SK-N-SH (cell line): ENCODE results near the gene CABP1. TPM values are rescaled to one million over a fixed set of nuclear protein-coding genes. Genes with fewer than 3 reads are reported as not detected.

ENCODE experiments used
- CTCF ChIA-PET: fragments of 300-600, 350-600 bp; formaldehyde crosslinking; extraction: SDS; loops from one replicate; lab custom pipeline; 2021; lab: Yijun Ruan, JAX
- POLR2A ChIA-PET: fragments of 350-600 bp; sonication (Branson Sonifier 250); formaldehyde crosslinking; extraction: SDS; loops from one replicate; lab custom pipeline; 2020; ENCODE audit warnings: antibody characterized with exemption, inconsistent platforms; lab: Yijun Ruan, JAX
- DNase-seq: peaks from one replicate; pipeline ENCODE4 v3.0.0; 2012
- H2AFZ ChIP-seq: fragments of 200-600 bp; sonication (generic); 2 replicates; pipeline ENCODE4 v1.8.1; 2016; ENCODE audit warnings: antibody characterized with exemption, mild to moderate bottlenecking, low read depth
- H3F3A ChIP-seq: fragments of 200-600 bp; sonication (generic); replicated peaks from 2 replicates; pipeline ENCODE3; 2016; ENCODE audit warnings: antibody characterized with exemption, mild to moderate bottlenecking; ENCODE audit not compliant: insufficient read depth
- H3K27ac ChIP-seq, 2 experiments: fragments of 200-500 bp in 1 of 2; fragments of 200-600 bp in 1 of 2; sonication (Bioruptor generic) in 1 of 2; sonication (generic), shearing (Covaris generic) in 1 of 2; 2 replicates each; pipeline versions ENCODE4 v1.5.1 to v1.6.1; 2014 to 2016; ENCODE audit warnings: low read depth in 2 of 2, inconsistent platforms in 1 of 2, low read length in 1 of 2, mild to moderate bottlenecking in 1 of 2, mixed read lengths in 1 of 2
- H3K27me3 ChIP-seq: fragments of 200-600 bp; sonication (generic), shearing (Covaris generic); 2 replicates; pipeline ENCODE4 v1.6.1; 2016; ENCODE audit warnings: mixed run types; ENCODE audit not compliant: insufficient read depth
- H3K36me3 ChIP-seq, 2 experiments: fragments of 200-500 bp in 1 of 2; fragments of 200-600 bp in 1 of 2; sonication (Bioruptor generic) in 1 of 2; sonication (generic) in 1 of 2; replicated peaks in 1 of 2; 2 replicates each; pipeline versions ENCODE3 to v1.5.1; 2014 to 2016; ENCODE audit warnings: low read length in 1 of 2, mild to moderate bottlenecking in 1 of 2; ENCODE audit not compliant: insufficient read depth in 2 of 2, control insufficient read depth in 1 of 2
- H3K4me1 ChIP-seq, 2 experiments: fragments of 200-500 bp in 1 of 2; fragments of 200-600 bp in 1 of 2; sonication (Bioruptor generic) in 1 of 2; sonication (generic), shearing (Covaris generic) in 1 of 2; 2 replicates each; pipeline versions ENCODE4 v1.5.1 to v1.6.1; 2014 to 2016; ENCODE audit warnings: low read depth in 1 of 2, low read length in 1 of 2, mixed run types in 1 of 2; ENCODE audit not compliant: insufficient read depth in 2 of 2, control insufficient read depth in 1 of 2
- H3K4me2 ChIP-seq: fragments of 200-600 bp; sonication (generic), shearing (Covaris generic); 2 replicates; pipeline ENCODE4 v1.6.1; 2017; ENCODE audit warnings: mixed run types
- H3K4me3 ChIP-seq, 2 experiments: fragments of 200-500 bp in 1 of 2; fragments of 200-600 bp in 1 of 2; sonication (Bioruptor generic) in 1 of 2; sonication (generic), shearing (Covaris generic) in 1 of 2; 2 replicates each; pipeline versions ENCODE4 v1.5.1 to v1.8.1; 2014 to 2016; ENCODE audit warnings: low read depth in 2 of 2, inconsistent platforms in 1 of 2, low read length in 1 of 2, mild to moderate bottlenecking in 1 of 2, mixed read lengths in 1 of 2, moderate library complexity in 1 of 2
- H3K79me2 ChIP-seq: fragments of 200-600 bp; sonication (generic); 2 replicates; pipeline ENCODE4 v1.8.1; 2017; ENCODE audit warnings: mild to moderate bottlenecking; ENCODE audit not compliant: insufficient read depth
- H3K9ac ChIP-seq: fragments of 200-600 bp; sonication (generic); 2 replicates; pipeline ENCODE4 v1.6.1; 2017; ENCODE audit warnings: mixed run types
- H3K9me2 ChIP-seq: fragments of 200-600 bp; sonication (generic); 2 replicates; pipeline ENCODE4 v1.6.1; 2017; ENCODE audit warnings: mixed run types
- H3K9me3 ChIP-seq: fragments of 200-600 bp; sonication (generic); 2 replicates; pipeline ENCODE4 v1.6.1; 2017; ENCODE audit warnings: mixed run types, mild to moderate bottlenecking, moderate library complexity
- H4K20me1 ChIP-seq: fragments of 200-600 bp; sonication (generic); 2 replicates; pipeline ENCODE4 v1.6.1; 2017; ENCODE audit warnings: mild to moderate bottlenecking, mixed run types; ENCODE audit not compliant: insufficient read depth
- EZH2phosphoT487 ChIP-seq: fragments of 200-600 bp; sonication (generic); IDR thresholded peaks from 2 replicates; pipeline ENCODE4 v1.6.1; 2017; ENCODE audit warnings: low read depth, mixed run types, mild to moderate bottlenecking, antibody characterized with exemption, moderate library complexity, borderline replicate concordance
- FOXJ3 ChIP-seq: sonication (generic); formaldehyde crosslinking; IDR thresholded peaks from 2 replicates; pipeline ENCODE4 v1.5.1; 2020; ENCODE audit warnings: mild to moderate bottlenecking, missing genetic modification reagents
- GABPA ChIP-seq: IDR thresholded peaks from 2 replicates; pipeline ENCODE4 v1.4.0; 2012; ENCODE audit warnings: low read depth, mild to moderate bottlenecking
- GATA2 ChIP-seq: sonication (generic); formaldehyde crosslinking; IDR thresholded peaks from 2 replicates; pipeline ENCODE4 v1.5.0; 2020; ENCODE audit warnings: mild to moderate bottlenecking, missing genetic modification reagents
- JUND ChIP-seq: IDR thresholded peaks from 2 replicates; pipeline ENCODE4 v1.4.0; 2012
- MXI1 ChIP-seq: IDR thresholded peaks from 2 replicates; pipeline ENCODE4 v1.6.1; 2012; ENCODE audit warnings: mild to moderate bottlenecking, low read depth, low read length, improper control_type of control experiment
- NFIC ChIP-seq: IDR thresholded peaks from 2 replicates; pipeline ENCODE4 v1.4.0; 2012; ENCODE audit warnings: borderline replicate concordance
- NRF1 ChIP-seq: IDR thresholded peaks from 2 replicates; pipeline ENCODE4 v1.6.1; 2012; ENCODE audit warnings: low read depth, mild to moderate bottlenecking, low read length
- POLR2AphosphoS5 ChIP-seq: IDR thresholded peaks from 2 replicates; pipeline ENCODE4 v1.6.1; 2012; ENCODE audit warnings: low read depth, low read length
- RAD21 ChIP-seq: IDR thresholded peaks from 2 replicates; pipeline ENCODE4 v1.6.1; 2012; ENCODE audit warnings: mild to moderate bottlenecking, low read length
- RCOR1 ChIP-seq: fragments of 150-350 bp; IDR thresholded peaks from 2 replicates; pipeline ENCODE4 v1.6.1; 2017; ENCODE audit warnings: antibody characterized with exemption, low read length
- RFX5 ChIP-seq: IDR thresholded peaks from 2 replicates; pipeline ENCODE4 v1.6.1; 2012; ENCODE audit warnings: mild to moderate bottlenecking, improper control_type of control experiment, low read length
- SIN3A ChIP-seq: IDR thresholded peaks from 2 replicates; pipeline ENCODE4 v1.6.1; 2012; ENCODE audit warnings: low read depth, mild to moderate bottlenecking, low read length, moderate library complexity, borderline replicate concordance
- SMC3 ChIP-seq: IDR thresholded peaks from 2 replicates; pipeline ENCODE4 v1.6.1; 2012; ENCODE audit warnings: low read depth, low read length, improper control_type of control experiment
- TAF1 ChIP-seq: IDR thresholded peaks from 2 replicates; pipeline ENCODE4 v1.6.1; 2012; ENCODE audit warnings: low read depth, mild to moderate bottlenecking, low read length, moderate library complexity, borderline replicate concordance
- TEAD4 ChIP-seq: IDR thresholded peaks from 2 replicates; pipeline ENCODE4 v1.4.0; 2012; ENCODE audit warnings: mild to moderate bottlenecking, borderline replicate concordance; ENCODE audit not compliant: insufficient read depth
- YY1 ChIP-seq: IDR thresholded peaks from 2 replicates; pipeline ENCODE4 v1.4.0; 2012; ENCODE audit warnings: low read depth, mild to moderate bottlenecking
- WGBS: methylation state at CpG from one replicate; pipeline ENCODE4 v1.1.6; 2017; ENCODE audit warnings: low lambda C conversion rate; 5-methylcytosine and 5-hydroxymethylcytosine counted together
- polyA plus RNA-seq, 3 experiments: library from polyadenylated mRNA; depleted of rRNA; stranded (reverse); fragments of >200 nt; gene quantifications; 2 replicates each; pipeline ENCODE4 v1.2.3, GENCODE V29; 2012
- TF ChIP-seq, protein P1 (sequence below): IDR thresholded peaks from 2 replicates; pipeline ENCODE4 v1.4.0; 2012; ENCODE audit warnings: low read depth, borderline replicate concordance
- TF ChIP-seq, protein P2 (sequence below): IDR thresholded peaks from 2 replicates; pipeline ENCODE4 v1.4.0; 2012; ENCODE audit warnings: low read depth
- TF ChIP-seq, protein P3 (sequence below): IDR thresholded peaks from 2 replicates; pipeline ENCODE4; 2012

CABP1 gene
- polyA plus RNA-seq, 1 of the 3 experiments (the other 2 are of a cell fraction): 0.08 TPM

DNA sequence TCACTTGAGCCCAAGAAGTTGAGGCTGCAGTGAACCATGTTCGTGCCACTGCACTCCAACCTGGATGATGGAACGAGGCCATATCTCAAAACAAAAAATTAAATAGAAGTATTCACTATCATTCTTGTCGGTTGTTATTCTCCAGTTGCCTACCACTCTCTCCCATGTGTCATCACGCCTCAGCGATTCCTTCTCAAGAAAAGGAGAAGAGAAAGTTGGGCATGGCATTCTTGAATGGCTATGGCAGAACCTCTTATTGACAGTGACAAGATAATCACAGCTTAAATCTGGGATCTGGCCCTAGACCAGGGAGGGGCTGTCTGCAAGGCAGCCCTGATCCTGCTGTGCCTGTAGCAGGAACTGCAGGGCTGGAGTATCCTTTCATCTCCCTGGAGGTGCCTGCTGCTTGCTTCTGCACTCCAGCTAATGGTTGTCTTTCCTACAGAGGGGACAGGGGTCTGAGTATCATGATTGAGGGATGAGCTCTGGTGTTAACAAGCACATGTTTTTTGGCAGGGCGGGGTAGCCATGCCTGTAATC is 33.7 kb downstream of the CABP1 start:
- Histone ChIP-seq H3K9me2 (no peaks in the 10 kb centered on the region), H3K36me3 (no peaks in the 10 kb centered on the region), H3K4me1 (peaks cover 0 to 6% of the 10 kb centered on the region in 2 experiments; a peak in 2 of 4 replicates), H3K27me3 (no peaks in the 10 kb centered on the region), H3K4me3 (no peak overlapping the region), H3K27ac (no peak overlapping the region), H4K20me1 (no peaks in the 10 kb centered on the region), H3K79me2 (no peaks in the 10 kb centered on the region), H2AFZ (no peak overlapping the region), H3F3A (no peaks in the 10 kb centered on the region), H3K4me2 (no peak overlapping the region), H3K9ac (no peak overlapping the region), H3K9me3 (no peaks in the 10 kb centered on the region)
- no peak for TF ChIP-seq EZH2phosphoT487
- no peak for TF ChIP-seq SMC3
- no peak for TF ChIP-seq NRF1
- no peak for TF ChIP-seq TEAD4
- TF ChIP-seq RCOR1: no peak
- TF ChIP-seq JUND: no peak
- no peak for TF ChIP-seq GATA2 (CRISPR knock-in tag)
- TF ChIP-seq, protein P1, sequence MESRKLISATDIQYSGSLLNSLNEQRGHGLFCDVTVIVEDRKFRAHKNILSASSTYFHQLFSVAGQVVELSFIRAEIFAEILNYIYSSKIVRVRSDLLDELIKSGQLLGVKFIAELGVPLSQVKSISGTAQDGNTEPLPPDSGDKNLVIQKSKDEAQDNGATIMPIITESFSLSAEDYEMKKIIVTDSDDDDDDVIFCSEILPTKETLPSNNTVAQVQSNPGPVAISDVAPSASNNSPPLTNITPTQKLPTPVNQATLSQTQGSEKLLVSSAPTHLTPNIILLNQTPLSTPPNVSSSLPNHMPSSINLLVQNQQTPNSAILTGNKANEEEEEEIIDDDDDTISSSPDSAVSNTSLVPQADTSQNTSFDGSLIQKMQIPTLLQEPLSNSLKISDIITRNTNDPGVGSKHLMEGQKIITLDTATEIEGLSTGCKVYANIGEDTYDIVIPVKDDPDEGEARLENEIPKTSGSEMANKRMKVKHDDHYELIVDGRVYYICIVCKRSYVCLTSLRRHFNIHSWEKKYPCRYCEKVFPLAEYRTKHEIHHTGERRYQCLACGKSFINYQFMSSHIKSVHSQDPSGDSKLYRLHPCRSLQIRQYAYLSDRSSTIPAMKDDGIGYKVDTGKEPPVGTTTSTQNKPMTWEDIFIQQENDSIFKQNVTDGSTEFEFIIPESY: no peak
- no peak for TF ChIP-seq NFIC
- TF ChIP-seq, protein P2, sequence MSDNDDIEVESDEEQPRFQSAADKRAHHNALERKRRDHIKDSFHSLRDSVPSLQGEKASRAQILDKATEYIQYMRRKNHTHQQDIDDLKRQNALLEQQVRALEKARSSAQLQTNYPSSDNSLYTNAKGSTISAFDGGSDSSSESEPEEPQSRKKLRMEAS: no peak
- no peak for TF ChIP-seq YY1
- no peak for TF ChIP-seq RAD21
- TF ChIP-seq POLR2AphosphoS5: no peak
- no peak for TF ChIP-seq GABPA
- TF ChIP-seq RFX5: no peak
- no peak for TF ChIP-seq MXI1
- TF ChIP-seq, protein P3, sequence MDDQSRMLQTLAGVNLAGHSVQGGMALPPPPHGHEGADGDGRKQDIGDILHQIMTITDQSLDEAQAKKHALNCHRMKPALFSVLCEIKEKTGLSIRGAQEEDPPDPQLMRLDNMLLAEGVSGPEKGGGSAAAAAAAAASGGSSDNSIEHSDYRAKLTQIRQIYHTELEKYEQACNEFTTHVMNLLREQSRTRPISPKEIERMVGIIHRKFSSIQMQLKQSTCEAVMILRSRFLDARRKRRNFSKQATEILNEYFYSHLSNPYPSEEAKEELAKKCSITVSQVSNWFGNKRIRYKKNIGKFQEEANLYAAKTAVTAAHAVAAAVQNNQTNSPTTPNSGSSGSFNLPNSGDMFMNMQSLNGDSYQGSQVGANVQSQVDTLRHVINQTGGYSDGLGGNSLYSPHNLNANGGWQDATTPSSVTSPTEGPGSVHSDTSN: no peak
- TF ChIP-seq SIN3A: no peak
- TF ChIP-seq TAF1: no peak
- no peak for TF ChIP-seq FOXJ3 (CRISPR knock-in tag)
- WGBS: 77% methylated on average over 6 of the region's 6 CpGs
- DNase-seq: no peak
- ChIA-PET POLR2A (no interaction called here), CTCF (interaction anchor here (0.7 to 1.6 kb wide), 4 partner anchors 25 to 436 kb away, joined by 3 to 5 read pairs (median 4); no protein-coding TSS in a partner anchor)
